Left ventricle myocardium inferior (tissue), 1 donor: ENCODE measurements around the gene AUP1. TPM values are rescaled to one million over a fixed set of nuclear protein-coding genes. Genes with fewer than 3 reads are reported as not detected.

Source experiments
- DNase-seq: peaks from one replicate; pipeline ENCODE4 v3.0.0-alpha.2; 2020
- H3K27ac ChIP-seq: fragments of 200-600 bp; replicated peaks from 2 replicates; pipeline ENCODE4 v1.8.0; 2021
- H3K27me3 ChIP-seq: fragments of 200-600 bp; 2 replicates; pipeline ENCODE4 v1.8.0; 2021; ENCODE audit warnings: low read depth
- H3K36me3 ChIP-seq: fragments of 200-600 bp; 2 replicates; pipeline ENCODE4 v1.8.0; 2021
- H3K4me1 ChIP-seq: fragments of 200-600 bp; 2 replicates; pipeline ENCODE4 v1.8.0; 2021
- H3K4me3 ChIP-seq: fragments of 200-600 bp; 2 replicates; pipeline ENCODE4 v1.8.0; 2021; ENCODE audit warnings: mild to moderate bottlenecking, moderate library complexity
- H3K9me3 ChIP-seq: fragments of 200-600 bp; replicated peaks from 2 replicates; pipeline ENCODE4 v1.8.0; 2021
- CTCF ChIP-seq: fragments of 200-600 bp; IDR thresholded peaks from 2 replicates; pipeline ENCODE4 v1.8.0; 2021; ENCODE audit warnings: antibody characterized with exemption, mild to moderate bottlenecking, borderline replicate concordance
- intact Hi-C: fragments of 100-400 bp; cut with micrococcal nuclease; formaldehyde crosslinking; loops from one replicate; pipeline ENCODE4 v1.11.0; 2022
- total RNA-seq: library from RNA; stranded (reverse); fragmentation: NEBNext Ultra II Directional; extraction: Animal tissue kit (Norgen Biotek cat#: 25700); gene quantifications from one replicate; pipeline ENCODE4 v1.2.1, GENCODE V29; 2021
- donor health status: DM: no; HTN: yes; CAD: no; lungs with severe emphysema.

Gene AUP1
- total RNA-seq, 1 donor from 2014 or later, result 46.9 TPM

- H3K4me1 ChIP-seq, result peaks cover 61% of the 10 kb centered on the region
- peaks cover 37% of the 10 kb centered on the region for H3K27me3 ChIP-seq
- intact Hi-C loops, result no loop called here
- H3K9me3 ChIP-seq, result no peaks in the 10 kb centered on the region
- H3K4me3 ChIP-seq, result peak overlapping the region; percentile 78
- peak overlapping the region; percentile 87 for H3K27ac ChIP-seq
- TF ChIP-seq CTCF, result no peak
- H3K36me3 ChIP-seq, result no peaks in the 10 kb centered on the region
- DNase-seq, result no peak
Measured at GRCh38 chr2:74551942-74552913, 22.7 kb upstream of the AUP1 start.

- Histone ChIP-seq H3K27me3 (peaks cover 37% of the 10 kb centered on the region), H3K27ac (no peak overlapping the region), H3K4me1 (peaks cover 61% of the 10 kb centered on the region), H3K9me3 (no peaks in the 10 kb centered on the region), H3K36me3 (no peaks in the 10 kb centered on the region), H3K4me3 (no peak overlapping the region)
- no peak for TF ChIP-seq CTCF
- no peak for DNase-seq
- intact Hi-C loops, result no loop called here
Measured at GRCh38 chr2:74551530-74551929, 22.0 kb upstream of the AUP1 start.

GRCh38 chr2:74550231-74550630, 20.7 kb upstream of the AUP1 start:
- H3K27me3 ChIP-seq, result peaks cover 35% of the 10 kb centered on the region
- H3K9me3 ChIP-seq, result no peaks in the 10 kb centered on the region
- peaks cover 57% of the 10 kb centered on the region for H3K4me1 ChIP-seq
- no peak for TF ChIP-seq CTCF
- intact Hi-C loops, result no loop called here
- no peak overlapping the region for H3K27ac ChIP-seq
- DNase-seq, result no peak
- no peaks in the 10 kb centered on the region for H3K36me3 ChIP-seq
- H3K4me3 ChIP-seq, result no peak overlapping the region

GRCh38 chr2:74548900-74549826, 19.7 kb upstream of the AUP1 start:
- H3K27me3 ChIP-seq, result peaks cover 24% of the 10 kb centered on the region
- H3K4me1 ChIP-seq, result peaks cover 46% of the 10 kb centered on the region
- H3K27ac ChIP-seq, result peak overlapping the region; percentile 89
- no peak for TF ChIP-seq CTCF
- intact Hi-C loops, result loop anchor here (10.0 kb wide), 1 partner anchor 64 kb away; the partner anchor contains the start of genes CCDC142 and TTC31
- DNase-seq, result peak; percentile 79
- H3K4me3 ChIP-seq, result peak overlapping the region; percentile 71
- no peaks in the 10 kb centered on the region for H3K9me3 ChIP-seq
- no peaks in the 10 kb centered on the region for H3K36me3 ChIP-seq

- peak overlapping the region; percentile 89 for H3K27ac ChIP-seq
- peak overlapping the region; percentile 71 for H3K4me3 ChIP-seq
- no peaks in the 10 kb centered on the region for H3K36me3 ChIP-seq
- no peaks in the 10 kb centered on the region for H3K9me3 ChIP-seq
- intact Hi-C loops, result loop anchor here (10.0 kb wide), 1 partner anchor 64 kb away; the partner anchor contains the start of genes CCDC142 and TTC31
- peaks cover 23% of the 10 kb centered on the region for H3K27me3 ChIP-seq
- no peak for TF ChIP-seq CTCF
- DNase-seq, result no peak
- H3K4me1 ChIP-seq, result peaks cover 38% of the 10 kb centered on the region
Measured at GRCh38 chr2:74548285-74548899, 18.9 kb upstream of the AUP1 start.
